22Rv1 (cell line): Measurements from ENCODE around the gene TMEM121.

Experiments
- CTCF ChIP-seq: fragments of 450-650 bp; IDR thresholded peaks from 2 replicates; pipeline ENCODE4 v1.5.1; 2017; ENCODE audit warnings: mild to moderate bottlenecking
- ZFX ChIP-seq: fragments of 450-650 bp; IDR thresholded peaks from 2 replicates; pipeline ENCODE4 v1.6.1; 2017; ENCODE audit warnings: antibody characterized with exemption, borderline replicate concordance

GRCh38 chr14:105497671-105498429 is 28.5 kb upstream of the TMEM121 start:
- TF ChIP-seq CTCF: no peak
- TF ChIP-seq ZFX: no peak
